OCI-LY1 (cell line): Measurements from ENCODE around the gene DENND1A.

Source experiments
- H2AFZ ChIP-seq: fragments of 200-600 bp; sonication (generic), shearing (Covaris generic); 2 replicates; pipeline ENCODE4 v1.6.0; 2014; ENCODE audit warnings: antibody characterized with exemption, mild to moderate bottlenecking, low read length
- H3F3A ChIP-seq: fragments of 200-600 bp; sonication (generic), shearing (Covaris generic); 2 replicates; pipeline ENCODE4 v1.6.0; 2014; ENCODE audit warnings: mild to moderate bottlenecking, antibody characterized with exemption, low read length, moderate library complexity; ENCODE audit not compliant: insufficient read depth
- H3K27ac ChIP-seq: fragments of 200-600 bp; sonication (generic); 2 replicates; pipeline ENCODE4 v1.5.1; 2014; ENCODE audit warnings: low read length, mixed run types, mild to moderate bottlenecking, low read depth; ENCODE audit not compliant: poor library complexity, severe bottlenecking
- H3K27me3 ChIP-seq: fragments of 200-600 bp; sonication (generic); 2 replicates; pipeline ENCODE4 v1.6.0; 2014; ENCODE audit warnings: antibody characterized with exemption, mild to moderate bottlenecking, low read length, moderate library complexity; ENCODE audit not compliant: insufficient read depth
- H3K36me3 ChIP-seq: fragments of 200-600 bp; sonication (generic); 2 replicates; pipeline ENCODE4 v1.6.1; 2014; ENCODE audit warnings: mild to moderate bottlenecking, antibody characterized with exemption, low read length, moderate library complexity, mixed read lengths; ENCODE audit not compliant: insufficient read depth
- H3K4me1 ChIP-seq: fragments of 200-600 bp; sonication (generic); 2 replicates; pipeline ENCODE4 v1.5.1; 2014; ENCODE audit warnings: mild to moderate bottlenecking, low read length, moderate library complexity; ENCODE audit not compliant: insufficient read depth, severe bottlenecking
- H3K4me2 ChIP-seq: fragments of 200-600 bp; sonication (generic), shearing (Covaris generic); 2 replicates; pipeline ENCODE4 v1.6.1; 2014; ENCODE audit warnings: low read length
- H3K4me3 ChIP-seq: fragments of 200-600 bp; sonication (generic); 2 replicates; pipeline ENCODE4 v1.5.1; 2014; ENCODE audit warnings: low read length, low read depth, mild to moderate bottlenecking, mixed read lengths; ENCODE audit not compliant: poor library complexity, severe bottlenecking
- H3K79me2 ChIP-seq: fragments of 200-600 bp; shearing (Covaris generic); 2 replicates; pipeline ENCODE4 v1.6.1; 2016; ENCODE audit warnings: mixed run types, low read length, mixed read lengths; ENCODE audit not compliant: insufficient read depth
- H3K9ac ChIP-seq: fragments of 200-600 bp; sonication (generic), shearing (Covaris generic); 2 replicates; pipeline ENCODE4 v1.6.1; 2014; ENCODE audit warnings: mild to moderate bottlenecking, low read length, mixed read lengths
- H3K9me2 ChIP-seq: fragments of 200-600 bp; sonication (generic), shearing (Covaris generic); 2 replicates; pipeline ENCODE4 v1.6.1; 2014; ENCODE audit warnings: low read depth, mild to moderate bottlenecking, low read length, mixed read lengths
- H3K9me3 ChIP-seq: fragments of 200-600 bp; shearing (Covaris generic); 2 replicates; pipeline ENCODE4 v1.6.1; 2014; ENCODE audit warnings: low read length, mixed read lengths
- H4K20me1 ChIP-seq: fragments of 200-600 bp; sonication (generic), shearing (Covaris generic); 2 replicates; pipeline ENCODE4 v1.6.0; 2016; ENCODE audit warnings: mild to moderate bottlenecking, low read length; ENCODE audit not compliant: insufficient read depth
- EZH2 ChIP-seq: fragments of 200-600 bp; sonication (generic), shearing (Covaris generic); IDR thresholded peaks from 2 replicates; pipeline ENCODE4 v1.8.0; 2017; ENCODE audit warnings: borderline replicate concordance, mixed run types, mild to moderate bottlenecking, antibody characterized with exemption, low read length, moderate library complexity, mixed read lengths
- TF ChIP-seq, protein P1 (sequence below): fragments of 200-600 bp; sonication (generic), shearing (Covaris generic); IDR thresholded peaks from 2 replicates; pipeline ENCODE4 v1.5.1; 2017; ENCODE audit warnings: mild to moderate bottlenecking, antibody characterized with exemption, low read length, moderate library complexity, mixed read lengths

The DENND1A gene

GRCh38 chr9:123537809-123538208 is 392.1 kb downstream of the DENND1A start:
- H3K4me2 ChIP-seq = no peak overlapping the region
- H3F3A ChIP-seq = no peaks in the 10 kb centered on the region
- no peaks in the 10 kb centered on the region for H3K79me2 ChIP-seq
- TF ChIP-seq, protein P1, sequence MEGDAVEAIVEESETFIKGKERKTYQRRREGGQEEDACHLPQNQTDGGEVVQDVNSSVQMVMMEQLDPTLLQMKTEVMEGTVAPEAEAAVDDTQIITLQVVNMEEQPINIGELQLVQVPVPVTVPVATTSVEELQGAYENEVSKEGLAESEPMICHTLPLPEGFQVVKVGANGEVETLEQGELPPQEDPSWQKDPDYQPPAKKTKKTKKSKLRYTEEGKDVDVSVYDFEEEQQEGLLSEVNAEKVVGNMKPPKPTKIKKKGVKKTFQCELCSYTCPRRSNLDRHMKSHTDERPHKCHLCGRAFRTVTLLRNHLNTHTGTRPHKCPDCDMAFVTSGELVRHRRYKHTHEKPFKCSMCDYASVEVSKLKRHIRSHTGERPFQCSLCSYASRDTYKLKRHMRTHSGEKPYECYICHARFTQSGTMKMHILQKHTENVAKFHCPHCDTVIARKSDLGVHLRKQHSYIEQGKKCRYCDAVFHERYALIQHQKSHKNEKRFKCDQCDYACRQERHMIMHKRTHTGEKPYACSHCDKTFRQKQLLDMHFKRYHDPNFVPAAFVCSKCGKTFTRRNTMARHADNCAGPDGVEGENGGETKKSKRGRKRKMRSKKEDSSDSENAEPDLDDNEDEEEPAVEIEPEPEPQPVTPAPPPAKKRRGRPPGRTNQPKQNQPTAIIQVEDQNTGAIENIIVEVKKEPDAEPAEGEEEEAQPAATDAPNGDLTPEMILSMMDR = no peak
- no peak for TF ChIP-seq EZH2
- no peaks in the 10 kb centered on the region for H4K20me1 ChIP-seq
- H3K27ac ChIP-seq = no peak overlapping the region
- H3K9me3 ChIP-seq = no peaks in the 10 kb centered on the region
- H3K4me1 ChIP-seq = no peaks in the 10 kb centered on the region
- no peaks in the 10 kb centered on the region for H3K9me2 ChIP-seq
- H3K27me3 ChIP-seq = no peaks in the 10 kb centered on the region
- H2AFZ ChIP-seq = no peak overlapping the region
- H3K36me3 ChIP-seq = no peaks in the 10 kb centered on the region
- H3K4me3 ChIP-seq = no peak overlapping the region
- no peak overlapping the region for H3K9ac ChIP-seq

- H3F3A ChIP-seq = no peaks in the 10 kb centered on the region
- no peak for TF ChIP-seq EZH2
- TF ChIP-seq, protein P1 = no peak
These were observed 393.5 kb downstream of the DENND1A start for GRCh38 chr9:123536455-123536868.

DNA sequence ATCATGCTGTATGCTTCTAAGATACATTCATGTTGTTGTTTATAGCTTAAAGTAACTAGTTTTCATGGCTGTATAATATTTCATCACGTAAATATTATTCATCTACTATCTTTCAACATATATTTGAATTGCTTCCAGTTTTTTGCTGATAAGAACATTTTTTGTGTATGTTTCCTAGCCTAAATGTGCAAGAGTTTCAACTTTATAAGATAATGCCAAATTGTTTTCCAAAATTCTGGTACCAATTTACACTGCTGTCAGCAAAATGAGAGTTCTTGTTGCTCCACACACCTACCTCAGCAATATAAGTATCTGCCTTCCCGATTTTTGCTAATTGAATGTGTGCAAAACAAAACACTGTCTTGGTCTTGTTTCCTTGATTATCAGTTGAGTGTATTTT is 395.6 kb downstream of the DENND1A start:
- no peaks in the 10 kb centered on the region for H3K4me1 ChIP-seq
- H3K36me3 ChIP-seq = no peaks in the 10 kb centered on the region
- peaks cover 6% of the 10 kb centered on the region for H3K9me3 ChIP-seq
- H2AFZ ChIP-seq = no peak overlapping the region
- no peaks in the 10 kb centered on the region for H3F3A ChIP-seq
- no peak for TF ChIP-seq EZH2
- TF ChIP-seq, protein P1 = no peak
- H3K4me2 ChIP-seq = no peak overlapping the region
- H3K4me3 ChIP-seq = no peak overlapping the region
- no peaks in the 10 kb centered on the region for H4K20me1 ChIP-seq
- no peak overlapping the region for H3K27ac ChIP-seq
- H3K9ac ChIP-seq = no peak overlapping the region
- no peaks in the 10 kb centered on the region for H3K27me3 ChIP-seq
- H3K79me2 ChIP-seq = no peaks in the 10 kb centered on the region
- no peaks in the 10 kb centered on the region for H3K9me2 ChIP-seq

More at GRCh38 chr9:123536455-123536868, 393.5 kb downstream of the DENND1A start:
- Histone ChIP-seq H3K9me3 (no peaks in the 10 kb centered on the region), H3K4me3 (no peak overlapping the region), H2AFZ (no peak overlapping the region), H3K36me3 (no peaks in the 10 kb centered on the region), H3K9ac (no peak overlapping the region), H3K27ac (no peak overlapping the region), H3K79me2 (no peaks in the 10 kb centered on the region), H3K9me2 (no peaks in the 10 kb centered on the region), H3K4me1 (no peaks in the 10 kb centered on the region), H4K20me1 (no peaks in the 10 kb centered on the region), H3K4me2 (no peak overlapping the region), H3K27me3 (no peaks in the 10 kb centered on the region)
